GM12864 (cell line): ENCODE data around the gene ZNF268.

ENCODE experiments used
- DNase-seq: peaks from one replicate; pipeline ENCODE4 v3.0.0-alpha.2; 2011; ENCODE audit warnings: low read depth
- H3K4me3 ChIP-seq: 2 replicates; pipeline ENCODE4 v1.5.1; 2011; ENCODE audit warnings: mild to moderate bottlenecking, low read depth, low read length, control low read depth
- TF ChIP-seq, protein P1 (sequence below): IDR thresholded peaks from 2 replicates; pipeline ENCODE4 v1.5.1; 2011; ENCODE audit warnings: low read depth, mild to moderate bottlenecking, moderate library complexity, low read length, control low read depth, inconsistent platforms; ENCODE audit errors: missing control alignments

ZNF268 gene

DNA sequence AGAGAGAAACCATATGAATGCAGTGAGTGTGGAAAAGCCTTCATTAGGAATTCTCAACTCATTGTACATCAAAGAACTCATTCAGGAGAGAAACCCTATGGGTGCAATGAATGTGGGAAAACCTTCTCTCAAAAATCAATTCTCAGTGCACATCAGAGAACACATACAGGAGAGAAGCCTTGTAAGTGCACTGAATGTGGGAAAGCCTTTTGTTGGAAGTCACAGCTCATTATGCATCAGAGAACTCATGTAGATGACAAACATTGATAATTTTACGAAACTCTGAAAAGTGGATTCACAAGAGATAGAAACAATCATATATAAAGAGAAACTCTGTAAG is 22.9 kb downstream of the ZNF268 start:
- TF ChIP-seq, protein P1, sequence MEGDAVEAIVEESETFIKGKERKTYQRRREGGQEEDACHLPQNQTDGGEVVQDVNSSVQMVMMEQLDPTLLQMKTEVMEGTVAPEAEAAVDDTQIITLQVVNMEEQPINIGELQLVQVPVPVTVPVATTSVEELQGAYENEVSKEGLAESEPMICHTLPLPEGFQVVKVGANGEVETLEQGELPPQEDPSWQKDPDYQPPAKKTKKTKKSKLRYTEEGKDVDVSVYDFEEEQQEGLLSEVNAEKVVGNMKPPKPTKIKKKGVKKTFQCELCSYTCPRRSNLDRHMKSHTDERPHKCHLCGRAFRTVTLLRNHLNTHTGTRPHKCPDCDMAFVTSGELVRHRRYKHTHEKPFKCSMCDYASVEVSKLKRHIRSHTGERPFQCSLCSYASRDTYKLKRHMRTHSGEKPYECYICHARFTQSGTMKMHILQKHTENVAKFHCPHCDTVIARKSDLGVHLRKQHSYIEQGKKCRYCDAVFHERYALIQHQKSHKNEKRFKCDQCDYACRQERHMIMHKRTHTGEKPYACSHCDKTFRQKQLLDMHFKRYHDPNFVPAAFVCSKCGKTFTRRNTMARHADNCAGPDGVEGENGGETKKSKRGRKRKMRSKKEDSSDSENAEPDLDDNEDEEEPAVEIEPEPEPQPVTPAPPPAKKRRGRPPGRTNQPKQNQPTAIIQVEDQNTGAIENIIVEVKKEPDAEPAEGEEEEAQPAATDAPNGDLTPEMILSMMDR: no peak
- H3K4me3 ChIP-seq: no peak overlapping the region
- DNase-seq: no peak

DNA sequence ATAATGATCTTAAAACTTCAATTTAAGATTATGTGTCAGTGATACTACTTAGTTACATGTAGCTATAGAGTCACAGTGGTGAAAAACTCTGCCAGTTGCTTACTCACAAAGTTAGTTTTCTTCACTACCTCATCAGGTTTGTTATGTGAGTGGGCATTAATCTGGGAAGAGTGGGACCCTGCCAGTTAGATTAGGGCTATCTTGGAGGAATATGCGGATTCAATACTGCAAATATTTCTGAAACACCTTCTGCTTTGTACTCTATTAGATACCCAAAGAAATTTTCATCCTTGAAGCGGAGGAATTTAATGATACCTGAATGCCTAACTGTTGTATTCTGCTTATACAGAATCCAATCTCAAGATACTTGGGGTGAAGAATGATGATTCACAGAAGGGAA is 25.1 kb downstream of the ZNF268 start:
- TF ChIP-seq, protein P1: no peak
- H3K4me3 ChIP-seq: no peak overlapping the region
- DNase-seq: no peak

DNA sequence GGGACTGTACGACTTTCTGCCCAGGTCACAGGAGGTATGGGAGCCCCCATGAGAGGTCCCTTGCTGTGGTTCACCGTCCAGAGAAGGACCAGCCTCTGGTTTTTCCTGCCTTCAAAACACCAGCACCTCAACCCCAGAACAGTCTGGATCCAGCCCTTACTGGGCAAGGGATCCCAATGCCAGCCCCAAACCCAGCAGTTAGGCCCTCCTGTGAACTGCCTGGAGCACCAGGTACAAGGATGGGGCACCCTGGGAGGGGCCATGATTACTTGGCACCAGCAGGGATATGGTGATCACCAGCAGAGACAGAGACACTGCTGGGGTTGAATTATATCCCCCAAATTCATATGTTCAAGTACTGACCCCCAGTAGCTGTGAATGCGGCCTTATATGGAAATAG is 34.4 kb downstream of the ZNF268 start:
- H3K4me3 ChIP-seq: no peak overlapping the region
- TF ChIP-seq, protein P1: no peak

DNA sequence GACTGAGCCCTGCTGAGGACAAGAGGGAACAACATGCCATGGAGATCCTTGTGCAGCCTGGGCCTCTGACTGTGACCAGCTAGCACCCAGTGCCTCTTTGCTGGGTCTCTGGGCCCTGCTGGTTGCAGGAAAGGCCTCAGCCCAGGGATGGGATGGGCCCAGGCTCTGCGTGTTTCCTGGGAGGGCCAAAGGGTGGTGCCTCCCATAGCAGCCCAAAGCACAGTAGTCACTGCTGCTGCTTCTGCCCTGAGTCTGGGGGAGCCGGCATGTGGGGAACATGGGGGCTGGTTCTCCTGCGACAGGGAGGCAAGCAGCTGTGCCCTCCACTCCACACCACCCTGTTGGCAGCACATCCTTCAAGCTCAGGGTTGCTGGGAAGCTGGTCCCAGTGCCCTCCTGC is 35.9 kb downstream of the ZNF268 start:
- TF ChIP-seq, protein P1: no peak
- DNase-seq: no peak
- no peak overlapping the region for H3K4me3 ChIP-seq

More for the DNA sequence above, 34.4 kb downstream of the ZNF268 start:
- no peak for DNase-seq

DNA sequence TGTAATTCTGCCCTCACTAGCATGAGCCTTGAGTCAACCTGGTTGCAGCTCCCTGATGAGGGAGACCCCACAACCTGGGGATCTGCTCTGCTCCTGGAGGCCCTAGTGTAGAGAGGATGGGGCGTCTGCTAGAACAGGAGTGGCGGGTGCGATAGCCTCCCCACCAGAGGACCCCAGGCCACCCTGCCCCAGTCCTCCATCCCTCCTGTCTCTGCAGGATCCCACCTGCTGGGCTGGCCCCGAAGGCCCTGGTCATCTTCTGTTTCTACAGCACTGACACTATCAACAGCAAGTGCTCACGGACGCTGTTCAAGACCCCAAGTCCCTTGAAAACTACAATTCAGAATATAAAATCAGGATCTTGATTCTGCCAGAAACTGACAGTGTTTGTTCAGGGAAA is 39.2 kb downstream of the ZNF268 start:
- no peak overlapping the region for H3K4me3 ChIP-seq
- TF ChIP-seq, protein P1: no peak
- no peak for DNase-seq

DNA sequence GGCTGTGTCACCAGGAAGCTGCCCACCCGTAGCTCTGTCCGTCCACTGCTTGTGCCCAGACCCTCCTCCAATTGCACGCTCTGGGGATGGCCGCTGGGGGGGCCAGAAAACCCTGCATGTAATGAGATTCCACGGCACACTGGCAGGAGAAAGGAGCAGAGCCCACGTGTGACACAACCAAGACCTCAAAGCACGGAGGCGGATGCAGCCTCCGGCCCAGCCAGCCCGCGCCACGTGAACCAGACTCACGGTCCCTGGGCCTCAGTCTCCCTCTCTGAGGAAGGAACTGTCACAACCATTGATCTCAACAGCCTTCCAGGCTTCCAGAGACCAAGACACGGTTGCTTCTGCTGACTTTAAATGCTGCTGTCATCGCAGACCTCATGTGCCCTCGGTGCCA is 39.9 kb downstream of the ZNF268 start:
- no peak for DNase-seq
- H3K4me3 ChIP-seq: no peak overlapping the region
- TF ChIP-seq, protein P1: no peak

DNA sequence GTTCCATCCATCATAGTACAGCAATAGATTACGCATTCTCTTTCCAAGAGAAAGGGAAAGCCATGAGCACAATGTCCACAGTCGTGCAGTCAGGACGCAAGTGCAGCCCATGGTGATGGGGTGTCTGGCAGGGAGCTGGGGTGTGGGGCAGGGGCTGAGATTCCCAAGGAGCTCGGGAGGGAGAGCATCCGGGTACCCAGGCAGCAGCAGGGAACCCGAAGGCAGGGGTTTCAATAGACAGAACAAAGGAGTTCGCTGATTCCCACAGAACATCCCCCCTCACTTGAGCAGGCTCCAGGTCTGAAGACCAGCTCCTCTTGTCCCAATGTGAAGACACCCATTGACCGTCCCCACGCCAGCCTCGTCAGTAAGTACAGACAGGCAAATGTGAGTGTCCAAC is 40.9 kb downstream of the ZNF268 start:
- TF ChIP-seq, protein P1: no peak
- no peak overlapping the region for H3K4me3 ChIP-seq
- DNase-seq: no peak
